GM06990 (cell line): ENCODE results near the gene ARHGAP25.

ENCODE experiments used
- DNase-seq: peaks from one replicate; pipeline ENCODE4 v3.0.0-alpha.2; 2011; ENCODE audit not compliant: insufficient read length; ENCODE audit errors: extremely low read depth
- H3K27me3 ChIP-seq: replicated peaks from 2 replicates; pipeline ENCODE4 v1.6.0; 2011; ENCODE audit warnings: low read length; ENCODE audit not compliant: control insufficient read depth, insufficient read depth
- H3K36me3 ChIP-seq: 2 replicates; pipeline ENCODE4 v1.5.1; 2011; ENCODE audit warnings: low read length; ENCODE audit not compliant: control insufficient read depth, insufficient read depth
- H3K4me3 ChIP-seq: replicated peaks from 2 replicates; pipeline ENCODE4 v1.5.1; 2011; ENCODE audit warnings: low read depth, mild to moderate bottlenecking, control low read depth, low read length
- TF ChIP-seq, protein P1 (sequence below): IDR thresholded peaks from 2 replicates; pipeline ENCODE4 v1.5.1; 2011; ENCODE audit warnings: low read length, control low read depth, mild to moderate bottlenecking, inconsistent platforms; ENCODE audit not compliant: insufficient read depth, poor library complexity, severe bottlenecking

The ARHGAP25 gene

DNA sequence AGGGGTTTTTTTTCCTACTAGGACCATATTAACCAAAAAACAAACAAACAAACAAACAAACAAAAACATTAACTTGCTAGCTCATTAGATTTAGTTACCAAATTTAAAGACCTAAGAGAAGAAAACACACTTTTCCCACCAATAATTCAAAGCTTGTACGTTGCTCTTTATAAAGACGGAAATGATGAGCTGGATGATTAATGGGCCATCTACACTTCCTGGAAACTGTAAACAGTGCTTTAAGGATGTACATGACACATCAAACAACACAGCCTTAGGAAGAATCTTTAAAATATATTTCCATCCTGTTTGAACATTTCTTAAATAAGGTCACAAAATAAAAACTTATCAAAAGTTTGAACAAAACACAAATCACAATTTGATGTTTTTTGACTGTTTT lies 135.6 kb downstream of the ARHGAP25 start:
- H3K4me3 ChIP-seq, result no peak overlapping the region
- TF ChIP-seq, protein P1, sequence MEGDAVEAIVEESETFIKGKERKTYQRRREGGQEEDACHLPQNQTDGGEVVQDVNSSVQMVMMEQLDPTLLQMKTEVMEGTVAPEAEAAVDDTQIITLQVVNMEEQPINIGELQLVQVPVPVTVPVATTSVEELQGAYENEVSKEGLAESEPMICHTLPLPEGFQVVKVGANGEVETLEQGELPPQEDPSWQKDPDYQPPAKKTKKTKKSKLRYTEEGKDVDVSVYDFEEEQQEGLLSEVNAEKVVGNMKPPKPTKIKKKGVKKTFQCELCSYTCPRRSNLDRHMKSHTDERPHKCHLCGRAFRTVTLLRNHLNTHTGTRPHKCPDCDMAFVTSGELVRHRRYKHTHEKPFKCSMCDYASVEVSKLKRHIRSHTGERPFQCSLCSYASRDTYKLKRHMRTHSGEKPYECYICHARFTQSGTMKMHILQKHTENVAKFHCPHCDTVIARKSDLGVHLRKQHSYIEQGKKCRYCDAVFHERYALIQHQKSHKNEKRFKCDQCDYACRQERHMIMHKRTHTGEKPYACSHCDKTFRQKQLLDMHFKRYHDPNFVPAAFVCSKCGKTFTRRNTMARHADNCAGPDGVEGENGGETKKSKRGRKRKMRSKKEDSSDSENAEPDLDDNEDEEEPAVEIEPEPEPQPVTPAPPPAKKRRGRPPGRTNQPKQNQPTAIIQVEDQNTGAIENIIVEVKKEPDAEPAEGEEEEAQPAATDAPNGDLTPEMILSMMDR, result no peak
- DNase-seq, result no peak
- H3K36me3 ChIP-seq, result no peaks in the 10 kb centered on the region
- H3K27me3 ChIP-seq, result no peaks in the 10 kb centered on the region; the same call in 1 of the 2 replicates

DNA sequence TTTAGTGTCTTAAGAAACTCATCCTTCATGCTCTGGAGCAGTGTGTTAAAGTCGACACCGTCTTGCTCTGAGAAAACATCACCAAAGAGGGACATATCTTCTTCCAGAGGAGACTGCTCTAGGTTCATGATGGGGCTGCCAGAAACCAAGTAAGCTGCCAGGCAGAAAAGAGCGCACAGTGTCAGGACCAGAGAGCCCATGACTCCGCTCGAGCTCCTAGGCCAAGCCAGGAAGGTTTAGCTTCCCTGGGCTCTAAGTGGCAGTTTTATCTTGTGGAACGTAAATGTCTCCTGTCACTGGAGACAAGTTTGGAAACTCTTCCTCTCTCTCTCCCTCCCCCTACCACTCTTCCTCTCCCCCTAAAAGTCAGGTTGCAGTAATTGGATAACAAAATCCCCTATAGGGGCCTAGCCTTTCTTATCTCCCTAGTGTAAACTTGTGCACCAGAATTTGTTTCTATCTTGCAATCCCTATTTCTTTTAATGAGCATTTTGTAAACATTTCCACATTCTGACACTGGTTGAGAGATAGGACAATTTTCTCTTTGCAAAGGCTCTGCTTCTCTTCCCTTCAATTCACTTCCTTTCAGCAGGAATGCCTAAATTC lies 136.7 kb downstream of the ARHGAP25 start, which contains the start of gene BMP10:
Gene BMP10, minus strand, starts transcription at position 239 of the 606 bp plus-strand sequence. Its CDS starts 39 bp downstream, at position 200.
- no peak for DNase-seq
- H3K36me3 ChIP-seq, result no peaks in the 10 kb centered on the region
- TF ChIP-seq, protein P1, result no peak

More for the DNA sequence above, 136.7 kb downstream of the ARHGAP25 start, which contains the start of gene BMP10:
- H3K4me3 ChIP-seq, result no peak within 1 kb of the TSS
- H3K27me3 ChIP-seq, result no peaks in the 10 kb centered on the region; the same call in 1 of the 2 replicates
